GM19193 (cell line): ENCODE measurements around the gene SH2D4B.

Experiments used
- POLR2A ChIP-seq: IDR thresholded peaks from 4 replicates; pipeline ENCODE4 v1.6.1; 2011; ENCODE audit not compliant: insufficient read depth, insufficient read length; ENCODE audit errors: extremely low read depth

Gene SH2D4B

GRCh38 chr10:80528901-80529300, 8.8 kb upstream of the SH2D4B start:
- TF ChIP-seq POLR2A = no peak

DNA sequence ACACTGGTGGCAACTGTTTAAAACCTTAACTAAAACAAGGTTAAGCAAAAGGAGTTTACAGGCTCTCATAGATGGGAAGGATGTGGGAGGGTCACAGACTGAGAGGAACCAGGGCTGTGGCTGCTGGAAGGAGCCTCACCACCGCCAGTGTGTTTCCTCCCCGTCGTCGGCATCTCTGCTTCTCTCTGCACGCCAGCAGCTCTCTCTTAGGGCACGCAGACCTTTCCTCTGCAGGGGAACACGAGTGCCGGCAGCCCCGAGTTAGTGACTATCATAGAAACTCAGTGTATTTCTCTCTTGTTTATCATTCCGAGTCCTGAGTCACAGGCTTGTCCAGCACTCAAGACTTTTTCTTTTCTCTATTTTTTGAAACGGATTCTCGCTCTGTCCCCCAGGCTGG, 8.1 kb upstream of the SH2D4B start:
- no peak for TF ChIP-seq POLR2A

DNA sequence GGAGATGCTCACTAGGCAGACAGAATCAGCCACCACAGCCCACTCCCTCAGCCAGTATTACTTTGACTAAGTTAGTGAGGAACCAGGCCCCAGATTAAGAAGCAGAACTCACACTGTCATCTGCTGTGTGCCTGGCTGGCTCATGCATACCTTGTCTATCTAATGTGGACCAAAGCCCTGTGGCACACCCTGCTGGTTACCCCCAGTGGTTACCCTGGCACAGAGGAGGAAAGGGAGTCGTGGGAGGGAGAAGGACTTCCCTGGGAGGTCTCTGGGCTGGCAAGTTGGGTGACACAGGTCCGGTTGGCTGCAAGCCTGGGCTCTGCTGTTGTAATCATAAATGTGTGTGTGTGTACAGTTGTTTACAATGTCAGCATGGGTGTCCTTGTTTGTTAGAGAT, 7.5 kb upstream of the SH2D4B start:
- TF ChIP-seq POLR2A = no peak

GRCh38 chr10:80530816-80531215, 6.9 kb upstream of the SH2D4B start:
- TF ChIP-seq POLR2A = no peak

GRCh38 chr10:80532571-80532970, 5.1 kb upstream of the SH2D4B start:
- no peak for TF ChIP-seq POLR2A

GRCh38 chr10:80535671-80536360, 1.9 kb upstream of the SH2D4B start:
- TF ChIP-seq POLR2A = peak; percentile 82

DNA sequence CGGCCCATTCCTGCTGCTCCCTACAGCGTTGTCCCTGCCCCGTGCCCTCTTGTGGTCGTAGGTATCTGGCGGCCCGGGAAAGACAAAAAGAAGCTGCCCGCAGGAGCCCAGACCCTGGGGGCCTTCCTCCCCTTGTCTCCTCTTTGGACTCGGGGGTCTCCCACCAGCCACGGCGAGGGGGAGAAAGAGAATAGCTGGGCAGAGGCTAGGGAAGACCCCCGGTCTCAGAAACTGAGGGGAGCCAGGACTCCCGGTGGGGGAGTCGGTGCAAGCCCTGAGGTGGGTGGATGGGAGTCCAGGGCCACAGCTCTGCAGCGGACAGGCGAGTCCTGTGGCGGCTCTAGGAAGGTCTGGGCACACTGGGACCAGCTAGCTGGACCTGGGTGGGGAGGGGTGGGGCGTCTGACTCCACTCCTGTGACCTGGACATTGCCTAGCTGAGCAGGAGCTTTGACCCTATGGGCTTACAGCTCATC, 1.3 kb upstream of the SH2D4B start:
- no peak for TF ChIP-seq POLR2A

- TF ChIP-seq POLR2A = no peak
These were observed 491 bp upstream of the SH2D4B start for GRCh38 chr10:80537086-80537735.

DNA sequence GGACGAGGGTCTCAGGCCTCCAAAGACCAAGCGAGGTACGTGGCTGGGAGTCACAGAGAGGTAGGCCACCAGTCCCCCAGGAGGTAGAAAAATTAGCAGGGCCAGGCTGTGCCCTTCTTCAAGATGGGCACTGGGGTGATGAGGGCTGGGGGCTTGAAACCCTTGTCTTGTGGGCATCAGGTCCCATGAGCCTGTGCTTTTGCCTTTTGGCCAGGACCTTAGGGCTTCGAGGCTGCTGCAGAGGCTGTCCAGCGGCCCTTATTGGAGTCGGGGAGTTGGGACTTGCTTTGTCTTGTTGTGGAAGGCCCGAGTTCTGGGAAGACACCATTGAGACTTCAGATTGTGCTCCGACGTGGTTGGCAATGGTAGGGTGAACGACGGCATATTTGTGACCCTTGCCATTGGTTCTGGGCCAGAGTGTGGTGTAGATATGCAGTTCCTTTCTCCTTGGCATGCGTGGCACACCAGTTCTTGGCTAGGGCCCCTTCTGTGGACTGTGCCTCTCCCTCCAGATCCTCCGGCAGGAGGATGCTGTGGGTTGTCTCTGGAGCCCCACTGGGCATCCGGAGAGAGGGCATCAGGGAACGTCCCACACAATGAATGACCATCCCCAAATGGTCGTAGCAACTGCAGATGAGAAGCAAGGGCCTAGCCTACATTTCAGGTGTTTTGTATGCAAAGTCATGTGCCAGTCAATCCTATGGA, 931 bp downstream of the SH2D4B start:
- TF ChIP-seq POLR2A = no peak

- TF ChIP-seq POLR2A = no peak
These were observed 1.8 kb downstream of the SH2D4B start for GRCh38 chr10:80539421-80540031.

DNA sequence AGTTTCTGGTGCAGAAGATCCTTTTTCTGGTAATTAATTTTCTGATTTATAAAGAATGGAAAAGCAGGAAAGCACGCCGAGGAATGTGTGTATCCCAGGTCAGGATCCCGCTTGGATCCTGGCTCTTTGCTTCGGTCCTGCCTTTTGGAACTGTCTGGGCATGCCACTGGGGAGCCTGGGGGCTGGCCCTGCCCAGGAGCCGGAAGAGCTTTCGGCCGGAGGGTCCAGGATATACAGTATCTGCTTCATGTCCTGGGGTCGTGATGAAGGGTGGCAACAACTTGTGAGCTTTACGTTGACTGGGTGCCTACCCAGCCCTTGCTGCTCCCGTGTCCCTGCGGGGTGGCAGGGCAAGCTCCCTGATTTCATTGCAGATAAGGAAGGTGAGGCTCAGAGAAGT, 2.4 kb downstream of the SH2D4B start:
- no peak for TF ChIP-seq POLR2A

- no peak for TF ChIP-seq POLR2A
These were observed 2.9 kb downstream of the SH2D4B start for GRCh38 chr10:80540618-80540980.

DNA sequence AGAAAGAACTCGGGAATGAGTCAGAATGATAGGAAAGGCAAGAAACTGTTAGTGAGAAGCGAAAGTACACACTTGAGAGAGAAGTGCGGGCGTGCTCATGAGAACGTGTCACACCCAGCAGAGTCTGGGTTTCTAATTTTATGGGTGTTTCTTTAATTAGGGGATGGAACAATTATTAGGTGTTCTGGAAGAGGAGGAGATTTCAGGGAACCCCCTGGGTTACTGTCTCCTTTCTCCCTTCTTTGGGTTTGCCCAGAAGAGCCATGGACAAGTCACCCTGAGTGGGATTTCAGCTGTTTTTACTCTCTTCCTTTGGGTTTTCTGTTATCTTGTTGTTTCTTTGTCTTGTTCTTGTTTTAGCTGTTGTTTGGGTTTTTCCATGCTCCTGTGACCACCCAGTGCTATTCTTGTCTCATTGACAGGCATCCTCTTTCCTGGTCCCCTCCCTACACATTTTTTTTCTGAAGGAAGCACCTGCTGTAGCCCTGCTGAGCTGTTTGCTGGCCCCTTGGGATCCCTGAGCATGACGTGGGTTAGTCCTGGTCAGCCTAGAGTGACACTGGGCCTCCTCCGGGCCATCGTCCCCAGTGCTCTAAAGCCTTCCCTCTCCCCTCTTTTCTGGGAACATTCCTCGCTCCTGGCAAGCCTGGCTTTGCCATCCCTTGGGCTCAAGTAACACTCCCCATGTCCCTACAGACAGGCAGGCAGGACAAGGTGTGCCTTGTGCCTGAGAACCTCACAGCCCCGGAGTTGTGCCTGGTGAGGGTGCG, 3.5 kb downstream of the SH2D4B start:
- TF ChIP-seq POLR2A = no peak

DNA sequence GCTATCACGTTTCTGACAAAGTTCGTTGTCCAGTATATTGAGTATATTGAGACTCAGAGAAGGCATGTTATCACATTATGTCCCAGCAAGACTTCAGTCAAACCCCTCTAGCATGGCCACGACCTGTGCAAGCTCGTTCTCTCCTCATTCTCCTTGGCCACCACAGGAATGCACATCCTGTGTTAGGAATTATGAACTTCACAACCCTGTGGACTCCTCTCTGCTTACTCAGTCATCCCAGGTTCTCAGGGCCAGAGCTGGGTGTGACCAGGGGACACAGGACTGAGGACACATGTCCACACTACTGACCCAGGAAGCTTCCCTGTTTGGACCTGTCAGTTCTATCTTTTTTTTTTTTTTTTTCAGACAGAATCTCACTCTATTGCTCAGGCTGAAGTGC, 4.4 kb downstream of the SH2D4B start:
- TF ChIP-seq POLR2A = no peak
